Osteoblast (primary cell): ENCODE results near the gene LIMA1. TPM values are rescaled to one million over a fixed set of nuclear protein-coding genes. Genes with fewer than 3 reads are reported as not detected.

Experiments
- DNase-seq: peaks from one replicate; pipeline ENCODE4 v3.0.0; 2011; ENCODE audit warnings: low spot score, mixed read lengths; ENCODE audit not compliant: insufficient read length; ENCODE audit errors: missing footprints
- H2AFZ ChIP-seq: 2 replicates; pipeline ENCODE4 v1.6.0; 2011; ENCODE audit warnings: mild to moderate bottlenecking, low read length
- H3K27ac ChIP-seq: 2 replicates; pipeline ENCODE4 v1.5.1; 2011; ENCODE audit warnings: mild to moderate bottlenecking, low read depth, low read length, moderate library complexity
- H3K27me3 ChIP-seq: 2 replicates; pipeline ENCODE4 v1.6.0; 2012; ENCODE audit warnings: mild to moderate bottlenecking, control low read depth, inconsistent platforms, low read length, moderate library complexity; ENCODE audit not compliant: insufficient read depth
- H3K36me3 ChIP-seq: 2 replicates; pipeline ENCODE4 v1.5.1; 2011; ENCODE audit warnings: mild to moderate bottlenecking, low read length, control low read depth, moderate library complexity; ENCODE audit not compliant: insufficient read depth
- H3K4me1 ChIP-seq: 2 replicates; pipeline ENCODE4 v1.5.1; 2011; ENCODE audit warnings: mild to moderate bottlenecking, low read length, control low read depth, moderate library complexity; ENCODE audit not compliant: insufficient read depth
- H3K4me2 ChIP-seq: 2 replicates; pipeline ENCODE4 v1.6.0; 2011; ENCODE audit warnings: mild to moderate bottlenecking, low read length; ENCODE audit not compliant: insufficient read depth
- H3K4me3 ChIP-seq: fragments of 200-600 bp; sonication (generic); 3 replicates; pipeline ENCODE4 v1.5.1; 2012; ENCODE audit warnings: mild to moderate bottlenecking, low read length, inconsistent platforms; ENCODE audit not compliant: insufficient read depth
- H3K79me2 ChIP-seq: 2 replicates; pipeline ENCODE4 v1.6.0; 2012; ENCODE audit warnings: mild to moderate bottlenecking, low read length, control low read depth, inconsistent platforms; ENCODE audit not compliant: insufficient read depth
- H3K9me3 ChIP-seq: 2 replicates; pipeline ENCODE4 v1.5.1; 2011; ENCODE audit warnings: low read depth, low read length, control low read depth
- H4K20me1 ChIP-seq: 2 replicates; pipeline ENCODE4 v1.6.0; 2012; ENCODE audit warnings: mild to moderate bottlenecking, low read length, control low read depth; ENCODE audit not compliant: insufficient read depth
- CTCF ChIP-seq: IDR thresholded peaks from 2 replicates; pipeline ENCODE4 v1.5.1; 2011; ENCODE audit warnings: mild to moderate bottlenecking, low read depth, low read length, moderate library complexity; ENCODE audit errors: extremely low read depth
- total RNA-seq: library from RNA; depleted of rRNA; stranded (reverse); fragments of >200 nt; gene quantifications from 2 replicates; pipeline ENCODE4 v1.2.3, GENCODE V29; 2012

Gene LIMA1
- total RNA-seq, 1 donor: 433 TPM

GRCh38 chr12:50230217-50230616 is 53.1 kb downstream of the LIMA1 start:
- no peak overlapping the region for H3K4me3 ChIP-seq
- H3K27me3 ChIP-seq: no peaks in the 10 kb centered on the region
- no peak overlapping the region for H3K4me2 ChIP-seq
- no peak overlapping the region for H2AFZ ChIP-seq
- no peaks in the 10 kb centered on the region for H4K20me1 ChIP-seq
- no peaks in the 10 kb centered on the region for H3K36me3 ChIP-seq
- H3K9me3 ChIP-seq: no peaks in the 10 kb centered on the region
- peaks cover 4% of the 10 kb centered on the region for H3K4me1 ChIP-seq
- DNase-seq: no peak
- no peak overlapping the region for H3K27ac ChIP-seq
- no peaks in the 10 kb centered on the region for H3K79me2 ChIP-seq
- no peak for TF ChIP-seq CTCF

- Histone ChIP-seq H3K4me3 (no peak overlapping the region), H3K36me3 (peaks cover 5% of the 10 kb centered on the region), H3K9me3 (no peaks in the 10 kb centered on the region), H3K79me2 (peaks cover 43% of the 10 kb centered on the region), H3K4me1 (peaks cover 19% of the 10 kb centered on the region), H3K4me2 (peak overlapping the region; percentile 1), H2AFZ (no peak overlapping the region), H3K27ac (peak overlapping the region; percentile 47), H3K27me3 (no peaks in the 10 kb centered on the region), H4K20me1 (peaks cover 5% of the 10 kb centered on the region)
- DNase-seq: peak; percentile 70
- TF ChIP-seq CTCF: no peak
Measured at GRCh38 chr12:50224026-50224692, 59.2 kb downstream of the LIMA1 start.

GRCh38 chr12:50222275-50222783 is 61.0 kb downstream of the LIMA1 start:
- Histone ChIP-seq H2AFZ (no peak overlapping the region), H3K4me1 (peaks cover 33% of the 10 kb centered on the region), H3K36me3 (peaks cover 20% of the 10 kb centered on the region), H3K27me3 (no peaks in the 10 kb centered on the region), H3K79me2 (peaks cover 61% of the 10 kb centered on the region), H3K9me3 (no peaks in the 10 kb centered on the region), H3K27ac (peak overlapping the region; percentile 85), H4K20me1 (peaks cover 18% of the 10 kb centered on the region), H3K4me3 (peak overlapping the region; percentile 84), H3K4me2 (peak overlapping the region; percentile 78)
- TF ChIP-seq CTCF: peak; percentile 40
- DNase-seq: peak; percentile 93

GRCh38 chr12:50221228-50222008 is 61.9 kb downstream of the LIMA1 start:
- H3K79me2 ChIP-seq: peaks cover 70% of the 10 kb centered on the region
- peak; percentile 58 for DNase-seq
- H3K27me3 ChIP-seq: no peaks in the 10 kb centered on the region
- peak overlapping the region; percentile 85 for H3K27ac ChIP-seq
- peaks cover 38% of the 10 kb centered on the region for H3K4me1 ChIP-seq
- H4K20me1 ChIP-seq: peaks cover 25% of the 10 kb centered on the region
- TF ChIP-seq CTCF: no peak
- peak overlapping the region; percentile 84 for H3K4me3 ChIP-seq
- peaks cover 29% of the 10 kb centered on the region for H3K36me3 ChIP-seq
- H3K9me3 ChIP-seq: no peaks in the 10 kb centered on the region
- no peak overlapping the region for H2AFZ ChIP-seq
- peak overlapping the region; percentile 78 for H3K4me2 ChIP-seq
